ENCODE measurements around the gene C19orf12.
"Not testable (repeated sequence)": the region's sequence is repeated elsewhere in the genome, so short reads cannot be mapped to it uniquely, and the experiment has no call there.

C19orf12 gene

DNA sequence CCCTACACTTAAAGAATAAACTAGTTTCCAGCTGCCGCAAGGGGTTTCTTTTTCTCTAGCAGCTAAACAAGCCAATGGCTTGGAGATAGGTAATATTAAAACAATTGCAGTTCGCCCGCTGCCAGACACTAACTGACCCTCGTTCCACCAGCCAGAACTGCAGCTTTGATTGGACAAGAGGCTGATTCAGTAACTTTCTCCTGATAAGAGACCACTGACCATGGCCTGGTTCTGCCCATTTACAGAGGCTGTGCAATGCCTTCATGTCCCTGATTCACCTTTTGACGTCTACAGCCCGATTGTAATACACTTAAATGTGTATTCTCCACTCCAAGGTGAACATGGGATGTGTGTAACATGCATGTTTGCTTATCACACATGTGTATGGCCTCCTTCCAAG lies 12.8 kb upstream of the C19orf12 start:
- no peak for DNase-seq

DNA sequence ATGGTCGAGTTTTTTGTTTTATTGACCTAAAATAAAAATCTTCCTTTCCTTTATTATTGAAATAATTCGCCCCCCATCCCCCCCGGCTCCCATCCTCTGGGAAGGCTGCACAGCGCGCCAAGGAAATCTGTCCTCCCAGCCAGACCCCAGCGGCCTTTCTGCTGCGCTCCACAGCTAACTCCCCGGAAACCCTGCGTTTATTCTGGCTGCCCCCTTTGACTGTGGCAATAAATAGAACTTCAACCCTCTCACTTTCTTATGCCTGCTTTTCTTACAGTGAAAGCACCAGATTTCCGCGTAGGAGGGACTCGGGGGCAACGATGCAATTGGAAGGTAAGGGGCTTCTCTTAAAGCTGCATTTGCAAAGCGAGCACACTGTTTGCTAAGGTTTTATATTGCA lies 9.7 kb upstream of the C19orf12 start:
- no peak for DNase-seq

DNA sequence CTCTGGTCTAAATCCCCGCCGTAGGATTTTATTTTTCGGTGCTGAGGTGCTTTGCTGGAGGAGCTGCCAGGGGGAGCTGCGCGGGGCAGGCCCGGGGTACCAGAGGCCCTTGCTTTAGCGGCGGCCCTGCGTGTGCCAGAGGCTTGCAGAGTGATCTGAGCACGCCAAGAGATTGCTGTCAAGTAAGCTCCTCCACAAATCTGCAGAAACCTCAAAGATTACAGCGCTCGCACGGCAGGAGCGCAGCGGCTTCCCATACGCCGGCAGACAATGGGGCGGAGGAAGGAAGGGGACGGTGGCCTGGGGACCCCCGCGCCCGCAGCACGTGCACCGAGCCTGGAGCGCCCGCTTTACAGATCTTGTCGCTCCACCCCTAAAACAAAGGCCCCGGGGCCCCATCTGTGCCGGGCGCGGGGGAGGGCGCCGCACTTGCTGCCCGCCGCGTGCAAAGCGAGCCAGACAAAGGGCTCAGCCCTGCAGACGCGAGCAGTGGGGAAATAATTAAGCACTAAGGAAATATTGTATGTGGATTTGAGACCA lies 9.1 kb upstream of the C19orf12 start:
- DNase-seq: peak in 1 of 3 donors; percentile 12

DNA sequence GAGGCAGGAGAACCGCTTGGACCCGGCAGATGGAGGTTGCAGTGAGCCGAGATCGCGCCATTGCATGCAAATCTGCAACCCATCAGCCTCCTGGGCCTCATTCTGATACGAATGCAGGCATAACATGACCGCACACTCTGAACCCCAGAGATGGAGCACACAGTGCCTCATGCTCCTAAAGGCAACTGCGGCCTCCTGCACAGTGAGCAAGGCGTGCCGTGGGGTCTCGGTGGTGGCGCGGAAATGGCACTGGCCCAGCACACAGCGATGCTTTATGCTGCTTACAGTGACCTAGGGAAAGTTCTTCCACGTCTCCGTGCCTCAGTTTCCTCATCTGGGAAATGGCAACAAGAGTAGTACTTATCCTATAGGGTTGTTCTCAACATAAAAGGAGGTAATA lies 2.0 kb upstream of the C19orf12 start:
- no peak for DNase-seq

DNA sequence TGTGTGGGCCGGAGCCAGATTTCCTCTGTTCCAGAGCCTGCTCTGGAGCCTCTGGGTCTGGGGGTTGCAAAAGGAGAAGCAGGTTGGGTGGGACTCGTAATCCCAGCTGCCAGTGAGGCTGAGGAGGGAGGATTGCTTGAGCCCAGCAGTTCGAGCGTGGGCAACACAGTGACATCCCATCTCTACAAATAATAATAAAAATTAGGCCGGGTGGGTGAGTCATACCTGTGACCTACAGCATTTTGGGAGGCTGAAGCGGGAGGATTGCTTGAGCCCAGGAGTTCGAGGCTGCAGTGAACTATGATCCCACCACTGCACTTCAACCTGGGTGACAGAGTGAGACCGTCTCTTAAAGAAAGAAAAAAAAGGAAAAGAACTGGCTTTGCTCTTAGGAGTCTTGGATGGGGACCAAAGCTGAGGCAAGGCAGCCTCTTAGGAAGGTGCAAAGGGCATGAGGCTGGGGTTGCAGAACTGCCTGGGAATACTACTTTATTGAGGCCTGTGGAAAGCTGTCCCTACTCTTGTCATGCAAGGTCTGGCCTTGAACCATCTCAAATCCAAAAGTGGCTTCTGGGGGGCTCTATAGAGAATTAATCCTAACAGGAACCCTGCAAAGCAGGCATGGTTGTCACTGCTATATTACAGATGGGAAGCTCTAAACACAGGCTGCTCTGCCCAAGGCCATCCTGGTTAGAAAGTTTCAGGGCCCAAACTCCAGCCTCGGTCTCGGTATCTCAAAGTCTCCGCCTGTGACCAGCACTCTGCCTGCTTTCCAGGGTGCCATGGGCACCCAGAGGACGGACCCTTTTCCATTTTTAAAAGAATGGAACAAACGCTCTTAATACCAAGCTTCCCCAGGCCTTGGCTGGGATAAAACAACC lies 880 bp upstream of the C19orf12 start:
- peak; percentile 5 to 51 (median 48) for DNase-seq

DNA sequence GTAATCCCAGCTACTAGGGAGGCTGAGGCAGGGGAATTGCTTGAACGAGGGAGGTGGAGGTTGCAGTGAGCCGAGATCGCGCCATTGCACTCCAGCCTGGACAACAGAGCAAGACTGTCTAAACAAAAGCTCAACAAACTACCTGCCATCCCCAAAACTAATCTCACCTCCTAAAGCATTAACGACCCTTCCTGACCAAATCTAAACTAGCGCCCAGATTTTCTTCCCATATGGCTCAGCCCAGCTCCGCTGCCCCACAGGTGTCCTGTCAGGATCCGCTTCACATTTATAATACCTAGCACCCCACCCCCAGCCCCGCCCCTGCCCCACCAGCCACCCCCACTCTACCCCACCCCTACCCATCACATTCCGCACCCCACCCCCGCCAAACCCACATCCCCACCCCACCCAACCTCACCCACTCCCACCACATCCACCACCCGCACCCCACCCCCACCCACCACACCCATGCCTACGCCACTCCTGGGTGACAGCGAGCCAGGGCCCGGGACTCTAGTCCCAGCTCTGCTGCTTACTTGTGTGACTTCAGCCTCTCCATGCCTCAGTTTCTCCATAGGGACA lies 599 bp downstream of the C19orf12 start:
- DNase-seq: no peak

DNA sequence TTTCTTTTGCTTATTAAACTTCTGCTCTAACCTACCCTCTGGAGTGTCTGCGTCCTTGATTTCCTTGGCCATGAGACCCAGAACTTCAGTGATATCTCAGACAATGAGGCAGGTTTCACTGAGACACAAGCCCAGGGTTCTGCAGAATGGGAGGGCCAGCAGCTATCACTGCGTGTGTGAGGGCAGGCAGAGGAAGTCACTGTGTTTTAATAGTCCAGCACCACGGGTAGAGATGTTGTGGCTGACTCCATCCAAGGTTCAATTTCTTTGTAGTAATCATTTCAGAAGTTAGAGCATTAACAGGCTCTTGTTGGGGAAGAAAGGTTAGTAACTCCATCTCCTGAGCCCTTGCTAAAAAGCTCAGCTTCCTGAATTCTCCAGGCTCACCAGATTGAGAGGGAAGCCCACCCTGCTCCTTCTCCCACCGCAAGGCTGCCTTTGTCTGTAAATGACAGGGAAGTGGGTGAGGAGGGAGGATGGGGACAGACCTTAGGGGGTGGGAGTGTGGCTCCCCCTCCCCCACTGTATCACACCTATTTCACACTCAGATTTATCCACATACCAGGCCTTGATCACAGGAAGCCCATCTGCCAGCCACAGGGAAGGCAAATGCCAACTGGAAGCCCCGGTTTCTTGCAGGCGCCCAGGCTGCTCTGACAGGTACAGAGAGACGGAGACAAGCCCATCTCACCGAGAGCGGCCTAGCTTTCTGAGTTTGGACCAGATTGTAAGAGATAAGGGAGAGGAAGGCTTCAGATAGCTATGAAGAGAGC lies 2.1 kb downstream of the C19orf12 start:
- DNase-seq: no peak

DNA sequence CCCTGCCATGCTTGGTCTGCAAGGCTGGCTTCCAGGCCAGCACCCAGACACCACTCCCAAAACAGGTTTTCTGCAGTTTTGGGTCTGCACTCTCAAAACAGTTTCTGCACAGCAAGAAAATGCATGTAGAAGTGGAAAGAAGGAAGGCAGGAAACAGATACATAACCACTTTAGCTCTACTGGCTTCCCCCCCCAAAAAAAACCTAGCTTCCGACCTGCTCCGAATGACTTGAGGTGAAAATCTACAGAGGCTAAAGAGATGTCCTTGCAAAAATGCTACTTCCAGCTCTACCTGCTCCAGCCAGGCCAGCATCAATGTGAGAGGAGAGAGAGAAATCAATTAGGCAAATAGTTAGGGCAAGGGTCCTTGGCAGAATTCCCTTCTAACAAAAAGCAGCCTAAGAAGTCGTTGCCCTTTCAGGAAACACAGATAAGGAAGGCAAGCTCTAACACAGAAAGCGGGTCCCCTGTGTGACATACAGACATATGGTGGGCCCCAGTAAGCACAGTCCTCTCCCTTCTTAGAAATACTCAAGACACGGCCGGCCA lies 3.4 kb downstream of the C19orf12 start:
- no peak for DNase-seq

DNA sequence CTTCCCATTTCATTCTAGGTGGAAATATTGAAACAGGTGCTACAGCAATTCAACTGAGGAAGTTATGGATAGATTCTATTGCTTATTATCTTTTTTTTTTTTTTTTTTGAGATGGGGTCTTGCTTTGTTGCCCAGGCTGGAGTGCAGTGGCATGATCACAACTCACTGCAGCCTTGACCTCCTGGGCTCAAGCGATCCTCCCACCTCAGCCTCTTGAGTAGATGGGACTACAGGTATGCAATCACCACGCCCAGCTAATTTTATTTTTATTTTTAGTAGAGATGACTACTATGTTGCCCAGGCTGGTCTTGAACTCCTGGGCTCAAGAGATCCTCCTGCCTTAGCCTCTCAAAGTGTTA lies 5.6 kb downstream of the C19orf12 start:
- not testable (repeated sequence) for DNase-seq

DNA sequence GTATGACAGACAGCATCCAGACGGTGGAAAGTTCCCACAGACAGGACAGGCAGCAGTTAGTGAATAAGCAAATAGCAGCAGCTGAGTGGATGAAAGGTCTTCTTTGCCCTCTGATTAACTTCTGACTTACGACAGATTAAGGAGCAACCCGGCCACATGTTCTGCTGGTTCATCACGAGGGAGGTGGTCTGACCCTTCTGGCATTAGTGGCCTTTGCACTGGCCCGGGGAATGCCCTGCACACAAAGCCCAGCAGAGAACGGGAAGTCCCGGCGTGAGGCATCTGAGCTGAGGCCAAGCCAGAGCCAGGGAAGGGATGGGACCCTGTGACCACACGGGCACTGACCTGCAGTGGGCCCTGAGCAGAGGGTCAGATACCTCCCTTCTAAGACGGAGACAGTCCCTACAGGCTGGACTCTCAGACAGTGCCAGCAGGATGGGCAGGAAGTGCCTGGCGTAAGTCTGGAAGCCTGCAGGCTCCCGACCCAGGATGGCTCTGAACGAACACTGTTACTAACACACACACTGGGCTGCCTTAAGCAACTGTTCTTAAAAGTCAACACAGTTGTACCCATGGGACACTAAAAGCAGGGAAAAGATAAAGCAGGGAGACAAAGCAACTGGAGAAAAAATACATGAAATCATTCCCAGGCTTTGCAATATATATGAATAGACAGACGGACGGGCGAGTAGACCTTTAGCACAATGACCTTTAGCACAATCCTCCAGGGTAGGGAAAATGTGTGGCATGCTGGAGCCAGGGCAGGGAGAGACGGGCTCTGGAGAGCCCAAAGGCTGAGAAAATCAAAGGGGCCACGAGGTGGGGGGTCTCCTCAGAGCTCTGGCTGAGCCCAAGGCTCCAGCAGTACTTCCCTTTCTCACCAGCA lies 6.3 kb downstream of the C19orf12 start:
- peak in 2 of 3 donors; percentile 34 to 46 for DNase-seq

DNA sequence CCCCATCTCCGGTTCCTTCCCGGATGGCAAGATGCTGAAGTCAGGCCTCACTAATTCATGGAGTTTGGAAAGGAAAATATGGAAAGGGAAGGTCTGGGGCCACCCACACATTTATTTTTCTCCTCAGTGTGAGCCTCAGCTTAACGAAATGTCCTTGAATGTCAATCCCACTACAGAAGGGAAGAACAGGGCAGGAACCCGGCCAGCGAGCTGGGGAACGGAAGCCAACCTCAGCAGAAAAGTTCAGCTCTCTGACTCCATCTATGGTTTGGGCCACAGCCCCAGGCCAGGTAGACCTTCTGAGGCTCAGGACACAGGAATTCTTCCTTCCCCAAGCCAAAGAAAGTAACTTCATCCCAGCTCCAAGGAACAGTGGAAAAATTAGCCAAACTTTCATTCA lies 8.4 kb downstream of the C19orf12 start:
- no peak for DNase-seq

DNA sequence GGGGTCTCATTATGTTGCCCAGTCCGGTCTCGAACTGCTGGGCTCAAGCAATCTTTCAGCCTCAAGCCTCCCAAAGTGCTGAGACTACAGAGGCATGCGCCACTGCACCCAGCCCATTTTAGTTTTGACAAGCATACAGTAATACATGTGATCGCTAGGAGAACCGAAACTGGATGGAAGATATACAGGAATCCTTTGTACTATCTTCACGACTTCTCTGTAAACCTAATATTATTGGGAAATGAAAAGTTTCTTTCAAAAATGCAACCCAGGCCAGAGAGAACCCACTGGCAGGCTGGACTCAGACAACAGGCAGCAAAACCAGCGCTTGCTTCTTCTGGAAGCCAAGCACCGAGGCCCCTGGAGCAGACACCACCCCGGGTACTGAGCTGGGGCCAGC lies 9.4 kb downstream of the C19orf12 start:
- no peak for DNase-seq

DNA sequence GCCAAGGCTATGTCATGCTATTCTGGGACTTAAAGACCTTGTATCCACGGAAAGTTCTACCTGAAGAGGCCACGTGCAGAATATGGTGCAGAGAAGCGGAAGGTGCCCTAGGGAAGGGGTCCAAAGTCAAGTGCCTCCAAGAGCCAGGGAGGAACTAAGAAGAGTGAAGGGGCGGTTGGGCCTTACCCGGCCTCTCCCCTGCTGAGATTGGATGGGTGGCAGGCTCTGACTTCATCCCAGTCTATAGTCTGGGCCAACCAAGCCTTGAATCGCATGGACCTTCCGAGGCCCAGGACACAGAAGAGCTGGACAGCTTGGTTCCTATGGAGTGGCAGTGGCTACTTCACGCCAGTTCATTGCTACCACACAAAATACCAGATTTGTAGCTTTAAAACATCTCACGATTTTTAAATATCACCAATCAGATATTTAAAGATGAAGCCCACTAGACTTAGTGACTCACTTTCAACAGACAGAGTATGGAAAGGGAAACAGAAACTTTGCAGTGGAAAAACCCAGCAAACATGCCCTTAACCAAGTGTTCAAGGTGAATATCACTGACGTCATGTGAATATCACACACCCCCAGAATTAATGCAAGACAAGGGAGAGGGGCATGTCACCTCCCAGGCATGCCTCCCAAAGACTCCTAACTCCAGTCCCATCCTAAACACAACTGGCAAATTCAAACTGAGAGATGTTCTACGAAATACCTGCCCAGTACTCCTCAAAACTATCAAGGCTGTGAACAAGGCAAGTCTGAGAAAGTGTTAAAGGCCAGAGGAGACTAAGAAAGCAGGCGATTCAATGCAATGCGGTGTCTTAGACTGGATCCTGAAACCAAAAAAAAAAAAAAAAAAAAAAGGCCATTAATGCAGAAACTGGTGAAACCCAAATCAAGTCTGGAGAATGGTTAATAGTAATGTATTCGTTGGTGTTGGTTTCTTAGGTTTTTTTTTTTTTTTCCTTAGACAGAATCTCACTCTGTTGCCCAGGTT lies 10.2 kb downstream of the C19orf12 start:
- DNase-seq: peak in 2 of 3 donors; percentile 27 to 63

DNA sequence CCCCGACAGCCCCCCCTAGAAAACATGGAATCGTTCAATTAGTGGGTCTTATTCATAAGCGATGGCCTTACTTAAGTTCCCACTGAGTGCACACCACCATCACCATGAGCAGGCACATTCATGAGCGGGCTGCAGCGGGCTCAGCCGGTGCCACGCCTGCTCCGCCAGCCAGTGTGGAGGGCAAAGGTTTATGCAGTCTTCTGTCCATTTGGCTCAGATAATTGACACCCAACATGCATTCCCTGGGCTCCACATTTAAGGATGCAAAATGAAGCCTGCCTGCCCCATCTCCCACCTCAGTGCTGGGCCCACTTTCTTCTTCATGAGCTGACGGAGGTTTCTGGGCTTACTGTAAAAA lies 12.1 kb downstream of the C19orf12 start:
- DNase-seq: no peak

DNA sequence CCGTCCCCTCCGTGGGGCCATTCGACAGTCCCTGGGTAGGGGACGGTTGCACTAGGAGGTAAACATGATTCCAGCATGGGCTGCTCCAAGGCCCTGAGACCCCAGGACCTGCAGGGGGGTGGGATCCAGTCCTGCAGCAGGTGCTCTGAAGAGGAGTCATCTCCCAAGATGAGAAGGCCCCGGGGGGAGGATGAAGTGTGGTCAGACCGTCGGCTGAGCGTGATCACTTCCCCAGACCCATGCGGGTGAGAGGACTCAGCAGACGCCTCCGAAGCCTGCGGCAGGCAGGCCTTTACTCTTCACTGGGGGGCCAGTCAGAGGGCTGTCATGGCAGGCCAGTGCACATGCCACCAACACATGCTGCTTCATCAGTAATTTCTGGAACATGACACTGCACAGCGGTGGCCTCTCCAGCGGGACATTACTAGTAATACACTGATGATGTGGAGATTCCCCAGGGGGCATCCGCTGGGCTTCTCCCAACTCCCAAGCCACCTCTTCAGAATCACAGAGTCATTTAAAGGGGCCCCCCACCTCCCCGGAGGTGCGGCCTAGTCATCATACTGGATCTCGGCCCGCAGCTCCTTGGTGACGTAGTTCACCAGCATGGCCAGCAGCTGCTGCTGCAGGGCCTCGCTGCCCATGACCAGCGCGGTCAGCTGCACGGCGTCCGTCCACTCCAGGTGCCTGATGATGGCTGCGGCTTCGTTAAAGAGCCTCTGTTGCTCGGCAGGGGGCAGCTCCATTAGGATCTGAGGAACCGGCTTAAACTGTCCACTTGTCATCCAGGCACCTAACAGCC lies 12.7 kb downstream of the C19orf12 start:
- DNase-seq: no peak

DNA sequence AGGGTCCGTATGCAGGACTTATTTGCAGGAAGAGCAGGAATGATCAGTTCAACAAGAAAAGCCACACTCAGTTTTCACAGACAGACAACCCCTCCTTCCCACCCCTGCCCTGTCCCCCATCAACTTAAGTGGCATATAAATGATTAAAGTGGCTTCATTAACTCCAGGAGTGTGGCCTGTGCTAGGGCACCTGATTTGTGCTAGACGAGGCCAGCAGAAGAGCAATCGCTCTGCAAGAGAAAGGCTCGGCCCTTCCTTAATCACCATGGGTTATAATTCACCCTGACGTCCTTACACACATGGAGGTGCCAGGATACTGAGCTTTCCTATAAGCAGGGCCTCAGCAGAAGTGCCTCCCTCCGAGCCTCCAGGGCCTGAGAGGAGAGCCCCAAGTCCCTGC lies 14.6 kb downstream of the C19orf12 start:
- DNase-seq: no peak

DNA sequence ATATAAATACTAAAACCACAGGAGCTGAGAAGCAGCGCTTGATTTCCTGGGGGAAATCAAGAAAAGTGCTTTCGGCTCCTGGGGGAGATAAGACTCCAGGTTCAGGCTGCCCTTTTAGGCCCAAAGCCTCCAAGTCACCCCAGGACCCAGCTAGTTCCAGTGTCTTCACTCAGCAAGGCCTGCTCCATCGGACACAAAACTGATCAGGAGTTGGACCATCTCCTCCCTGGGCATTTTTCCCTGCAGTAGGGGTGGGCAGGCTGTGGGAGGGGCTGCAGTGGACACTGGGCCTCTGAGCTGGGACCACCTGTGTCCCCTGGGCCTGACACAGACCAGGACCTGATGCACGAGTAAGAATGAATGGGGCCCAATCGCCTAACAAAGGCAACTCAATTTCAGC lies 15.2 kb downstream of the C19orf12 start:
- DNase-seq: no peak

DNA sequence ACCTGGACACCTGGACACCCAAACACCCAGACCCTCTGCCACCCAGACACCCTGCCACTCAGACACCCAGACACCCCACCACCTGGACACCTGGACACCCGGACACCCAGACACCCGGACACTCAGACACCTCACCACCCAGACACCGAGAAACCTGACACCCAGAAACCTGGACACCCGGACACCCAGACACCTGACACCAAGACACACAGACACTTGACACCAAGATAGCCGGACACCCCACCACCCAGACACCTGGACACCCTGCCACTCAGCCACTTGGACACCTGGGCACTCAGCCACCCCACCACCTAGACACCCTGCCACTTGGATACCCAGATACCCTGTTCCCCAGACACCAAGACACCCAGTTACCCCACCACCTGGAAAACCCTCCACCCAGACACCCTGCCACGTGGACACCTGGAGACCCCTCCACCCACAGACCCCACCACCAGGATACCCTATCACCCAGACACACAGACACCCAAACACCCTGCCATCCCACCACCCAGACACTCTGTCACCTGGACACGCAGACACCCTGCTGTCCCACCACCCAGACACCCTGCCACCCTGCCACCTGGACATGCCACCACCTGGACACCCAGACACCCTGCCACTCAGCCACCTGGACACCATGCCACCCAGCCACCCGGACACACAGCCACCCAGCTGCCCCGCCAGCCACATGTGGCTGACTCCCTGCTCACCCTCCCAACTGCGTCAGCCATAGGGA lies 17.4 kb downstream of the C19orf12 start:
- no peak for DNase-seq

DNA sequence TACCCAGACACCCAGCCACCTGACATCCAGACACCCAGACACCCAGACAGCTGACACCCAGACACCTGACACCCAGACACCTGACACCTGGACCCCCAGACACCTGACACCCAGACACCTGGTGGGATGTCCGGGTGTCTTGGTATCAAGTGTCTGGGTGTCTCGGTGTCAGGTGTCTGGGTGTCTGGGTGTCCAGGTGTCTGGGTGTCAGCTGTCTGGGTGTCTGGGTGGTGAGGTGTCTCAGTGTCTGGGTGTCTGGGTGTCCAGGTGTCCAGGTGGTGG lies 18.6 kb downstream of the C19orf12 start:
- no peak for DNase-seq

Data from suppressor macrophage treated with lipopolysaccharide for 1 hour (primary cell).